Measurements from ENCODE around the gene KRT15. TPM values are rescaled to one million over a fixed set of nuclear protein-coding genes. Genes with fewer than 3 reads are reported as not detected.

The KRT15 gene
- total and polyA plus RNA-seq, 9 of the 15 experiments (the other 6 are each of a cell fraction or from before 2014, with no cell fraction given), result 0.28 to 4.4 (median 0.56) TPM

DNA sequence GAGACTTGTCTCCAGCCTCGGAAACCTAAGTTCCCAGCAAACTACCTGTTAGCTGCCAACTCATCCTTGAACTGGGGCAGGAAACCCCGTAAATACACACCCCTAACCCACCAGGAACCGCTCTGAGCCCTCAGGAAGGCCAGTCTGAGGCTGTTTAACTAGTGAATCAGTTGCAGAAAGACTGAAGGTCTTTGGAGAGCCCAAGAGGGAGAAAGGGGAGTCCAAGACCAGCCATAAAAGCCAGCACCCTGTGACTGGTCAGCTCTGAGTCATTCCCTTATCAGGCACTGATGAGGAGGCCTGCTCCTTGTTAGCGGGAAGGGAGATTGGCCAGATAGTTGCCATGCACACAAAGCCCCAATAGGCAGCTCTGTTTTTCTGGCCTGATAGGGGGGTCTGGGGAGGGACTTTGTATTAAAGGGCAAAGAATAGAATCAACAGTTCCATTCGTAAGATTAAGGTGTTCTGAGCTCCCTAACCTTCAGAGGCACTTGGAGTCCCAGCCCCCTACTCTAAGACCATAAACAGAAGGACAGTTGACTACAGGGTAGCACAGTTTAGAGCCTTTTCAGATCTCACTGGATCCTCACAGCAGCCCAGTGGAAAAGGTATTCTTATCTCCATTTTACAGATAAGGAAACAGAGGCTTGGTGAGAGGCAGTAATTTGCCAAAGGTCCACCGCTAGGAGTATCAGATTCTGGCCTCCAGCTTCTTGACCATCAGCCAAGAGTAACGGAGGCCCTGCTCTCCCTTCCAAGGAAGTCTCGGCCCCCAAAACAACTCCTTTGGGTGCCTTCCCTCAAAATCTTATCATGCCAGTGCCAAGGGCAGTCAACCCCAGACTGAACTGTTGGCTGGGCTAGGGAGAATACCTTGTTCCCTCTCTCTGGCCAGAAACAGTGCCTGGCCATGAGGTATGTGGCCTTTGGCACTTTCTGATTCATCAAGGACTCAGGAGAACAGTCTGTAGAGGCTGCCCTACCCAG, 11.7 kb upstream of the KRT15 start (continued):
- TF ChIP-seq EWSR1 (IDR thresholded peaks at IDR 0.05; ENCODE audit: borderline replicate concordance, low read depth, partially characterized antibody) (no peak), MECOM (CRISPR knock-in tag; IDR thresholded peaks at IDR 0.05) (no peak; the same call in 1 of the 2 replicates), ARID1B (IDR thresholded peaks at IDR 0.05) (peak; percentile 96), ASH1L (IDR thresholded peaks at IDR 0.05; ENCODE audit: borderline replicate concordance, low read depth, partially characterized antibody) (no peak), CSDE1 (IDR thresholded peaks at IDR 0.05) (peak in 1 of 2 experiments; percentile 81; a peak in 2 of 4 replicates), SRSF1 (IDR thresholded peaks at IDR 0.05; ENCODE audit: low read depth, low read length) (no peak), CHCHD3 (CRISPR knock-in tag; IDR thresholded peaks at IDR 0.05) (no peak), ZNF253 (CRISPR knock-in tag; conservative IDR thresholded peaks at IDR 0.05) (no peak), MYBL2 (IDR thresholded peaks at IDR 0.05; ENCODE audit: low read depth) (no peak), MYBL2 (CRISPR knock-in tag; IDR thresholded peaks at IDR 0.05; ENCODE audit: borderline replicate concordance) (no peak), SIX5 (IDR thresholded peaks at IDR 0.05; ENCODE audit: borderline replicate concordance in 1 of 2, insufficient read depth in 1 of 2, low read depth in 1 of 2, low read length in 2 of 2) (no peak), CBX8 (IDR thresholded peaks at IDR 0.05; ENCODE audit: borderline replicate concordance, extremely low read depth, low read depth, low read length, poor library complexity, severe bottlenecking) (no peak), GTF2E2 (tag; IDR thresholded peaks at IDR 0.05) (no peak), ZNF436 (CRISPR knock-in tag; IDR thresholded peaks at IDR 0.05) (no peak), TEAD1 (CRISPR knock-in tag; IDR thresholded peaks at IDR 0.05) (peak in 1 of 2 experiments; percentile 72; a peak in 1 of 4 replicates), CXXC5 (CRISPR knock-in tag; IDR thresholded peaks at IDR 0.05) (peak; percentile 84), COPS2 (conservative IDR thresholded peaks at IDR 0.05) (no peak), POLR2A (conservative IDR thresholded peaks at IDR 0.05) (no peak; the same call in 1 of the 2 replicates)
- TF ChIP-seq, protein P1, sequence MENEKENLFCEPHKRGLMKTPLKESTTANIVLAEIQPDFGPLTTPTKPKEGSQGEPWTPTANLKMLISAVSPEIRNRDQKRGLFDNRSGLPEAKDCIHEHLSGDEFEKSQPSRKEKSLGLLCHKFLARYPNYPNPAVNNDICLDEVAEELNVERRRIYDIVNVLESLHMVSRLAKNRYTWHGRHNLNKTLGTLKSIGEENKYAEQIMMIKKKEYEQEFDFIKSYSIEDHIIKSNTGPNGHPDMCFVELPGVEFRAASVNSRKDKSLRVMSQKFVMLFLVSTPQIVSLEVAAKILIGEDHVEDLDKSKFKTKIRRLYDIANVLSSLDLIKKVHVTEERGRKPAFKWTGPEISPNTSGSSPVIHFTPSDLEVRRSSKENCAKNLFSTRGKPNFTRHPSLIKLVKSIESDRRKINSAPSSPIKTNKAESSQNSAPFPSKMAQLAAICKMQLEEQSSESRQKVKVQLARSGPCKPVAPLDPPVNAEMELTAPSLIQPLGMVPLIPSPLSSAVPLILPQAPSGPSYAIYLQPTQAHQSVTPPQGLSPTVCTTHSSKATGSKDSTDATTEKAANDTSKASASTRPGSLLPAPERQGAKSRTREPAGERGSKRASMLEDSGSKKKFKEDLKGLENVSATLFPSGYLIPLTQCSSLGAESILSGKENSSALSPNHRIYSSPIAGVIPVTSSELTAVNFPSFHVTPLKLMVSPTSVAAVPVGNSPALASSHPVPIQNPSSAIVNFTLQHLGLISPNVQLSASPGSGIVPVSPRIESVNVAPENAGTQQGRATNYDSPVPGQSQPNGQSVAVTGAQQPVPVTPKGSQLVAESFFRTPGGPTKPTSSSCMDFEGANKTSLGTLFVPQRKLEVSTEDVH (IDR thresholded peaks at IDR 0.05; ENCODE audit: low read depth, partially characterized antibody), result peak; percentile 92
- TF ChIP-seq, protein P2, sequence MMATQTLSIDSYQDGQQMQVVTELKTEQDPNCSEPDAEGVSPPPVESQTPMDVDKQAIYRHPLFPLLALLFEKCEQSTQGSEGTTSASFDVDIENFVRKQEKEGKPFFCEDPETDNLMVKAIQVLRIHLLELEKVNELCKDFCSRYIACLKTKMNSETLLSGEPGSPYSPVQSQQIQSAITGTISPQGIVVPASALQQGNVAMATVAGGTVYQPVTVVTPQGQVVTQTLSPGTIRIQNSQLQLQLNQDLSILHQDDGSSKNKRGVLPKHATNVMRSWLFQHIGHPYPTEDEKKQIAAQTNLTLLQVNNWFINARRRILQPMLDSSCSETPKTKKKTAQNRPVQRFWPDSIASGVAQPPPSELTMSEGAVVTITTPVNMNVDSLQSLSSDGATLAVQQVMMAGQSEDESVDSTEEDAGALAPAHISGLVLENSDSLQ (IDR thresholded peaks at IDR 0.05), result peak; percentile 58
- TF ChIP-seq, protein P3, sequence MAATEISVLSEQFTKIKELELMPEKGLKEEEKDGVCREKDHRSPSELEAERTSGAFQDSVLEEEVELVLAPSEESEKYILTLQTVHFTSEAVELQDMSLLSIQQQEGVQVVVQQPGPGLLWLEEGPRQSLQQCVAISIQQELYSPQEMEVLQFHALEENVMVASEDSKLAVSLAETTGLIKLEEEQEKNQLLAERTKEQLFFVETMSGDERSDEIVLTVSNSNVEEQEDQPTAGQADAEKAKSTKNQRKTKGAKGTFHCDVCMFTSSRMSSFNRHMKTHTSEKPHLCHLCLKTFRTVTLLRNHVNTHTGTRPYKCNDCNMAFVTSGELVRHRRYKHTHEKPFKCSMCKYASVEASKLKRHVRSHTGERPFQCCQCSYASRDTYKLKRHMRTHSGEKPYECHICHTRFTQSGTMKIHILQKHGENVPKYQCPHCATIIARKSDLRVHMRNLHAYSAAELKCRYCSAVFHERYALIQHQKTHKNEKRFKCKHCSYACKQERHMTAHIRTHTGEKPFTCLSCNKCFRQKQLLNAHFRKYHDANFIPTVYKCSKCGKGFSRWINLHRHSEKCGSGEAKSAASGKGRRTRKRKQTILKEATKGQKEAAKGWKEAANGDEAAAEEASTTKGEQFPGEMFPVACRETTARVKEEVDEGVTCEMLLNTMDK (IDR thresholded peaks at IDR 0.05; ENCODE audit: borderline replicate concordance, insufficient read depth, low read depth, low read length, poor library complexity, severe bottlenecking), result no peak
